ENCODE results near the gene FBXO34.
"Not testable (repeated sequence)": the region's sequence is repeated elsewhere in the genome, so short reads cannot be mapped to it uniquely, and the experiment has no call there.

Gene FBXO34

GRCh38 chr14:55344582-55345163 is 73.5 kb downstream of the FBXO34 start:
- DNase-seq (ENCODE audit: low read depth, low spot score): not testable (repeated sequence)

- no peak for DNase-seq (ENCODE audit: low read depth, low spot score)
Measured at GRCh38 chr14:55347040-55347439, 75.8 kb downstream of the FBXO34 start.

DNA sequence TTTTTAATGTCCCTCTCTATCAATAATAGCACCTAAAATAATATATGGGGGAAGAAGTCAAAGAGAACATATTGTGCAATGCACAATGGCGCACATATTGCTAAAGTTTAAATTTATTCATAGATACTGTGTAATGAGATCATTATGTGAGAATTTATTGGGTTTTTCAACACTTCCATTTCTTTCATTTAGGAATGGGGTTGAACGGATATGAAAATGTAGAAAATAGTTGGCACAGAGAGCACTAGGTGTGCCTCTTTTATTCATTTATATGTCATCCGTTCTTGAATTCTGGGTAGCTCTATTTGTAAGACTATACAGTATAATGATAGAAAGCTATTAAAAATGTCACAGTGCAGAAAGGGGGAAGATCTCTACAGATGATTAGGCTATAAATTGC is 76.5 kb downstream of the FBXO34 start:
- no peak for DNase-seq (ENCODE audit: low read depth, low spot score)

GRCh38 chr14:55348766-55349453 is 77.7 kb downstream of the FBXO34 start:
- DNase-seq (ENCODE audit: low read depth, low spot score): no peak

GRCh38 chr14:55349565-55349964 is 78.3 kb downstream of the FBXO34 start:
- DNase-seq (ENCODE audit: low read depth, low spot score): no peak

GRCh38 chr14:55350461-55350860 is 79.2 kb downstream of the FBXO34 start:
- no peak for DNase-seq (ENCODE audit: low read depth, low spot score)

DNA sequence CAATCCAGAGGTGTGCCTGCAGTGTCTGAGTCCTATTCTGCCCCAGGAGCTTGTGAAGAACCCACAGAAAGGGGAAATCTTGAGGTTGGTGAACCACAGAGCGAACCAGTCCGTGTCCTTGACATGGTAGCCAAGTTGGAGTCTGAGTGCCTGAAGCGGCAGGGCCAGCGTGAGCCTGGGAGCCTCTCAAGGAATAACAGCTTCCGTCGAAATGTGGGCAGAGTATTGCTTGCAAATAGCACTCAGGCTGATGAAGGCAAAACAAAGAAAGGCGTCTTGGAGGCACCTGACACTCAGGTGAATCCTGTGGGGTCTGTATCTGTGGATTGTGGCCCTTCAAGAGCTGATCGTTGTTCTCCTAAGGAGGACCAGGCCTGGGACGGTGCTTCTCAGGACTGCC is 79.9 kb downstream of the FBXO34 start:
- no peak for DNase-seq (ENCODE audit: low read depth, low spot score)

DNA sequence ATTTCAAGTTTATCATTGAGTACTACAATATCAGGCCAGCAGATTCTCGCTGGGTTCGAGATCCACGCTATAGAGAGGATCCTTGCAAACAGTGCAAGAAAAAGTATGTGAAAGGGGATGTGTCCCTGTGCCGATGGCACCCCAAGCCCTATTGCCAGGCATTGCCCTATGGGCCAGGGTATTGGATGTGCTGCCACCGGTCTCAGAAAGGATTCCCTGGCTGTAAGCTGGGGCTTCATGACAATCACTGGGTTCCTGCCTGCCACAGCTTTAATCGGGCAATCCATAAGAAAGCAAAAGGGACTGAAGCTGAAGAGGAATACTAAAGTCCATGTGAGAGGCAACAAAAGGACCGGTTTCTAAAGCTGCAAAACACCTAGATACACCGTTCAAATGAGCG is 81.0 kb downstream of the FBXO34 start:
- DNase-seq (ENCODE audit: low read depth, low spot score): no peak

- DNase-seq (ENCODE audit: low read depth, low spot score): no peak
Measured at GRCh38 chr14:55353686-55354467, 82.7 kb downstream of the FBXO34 start.

- DNase-seq (ENCODE audit: low read depth, low spot score): no peak
Measured at GRCh38 chr14:55354500-55354899, 83.3 kb downstream of the FBXO34 start.

DNA sequence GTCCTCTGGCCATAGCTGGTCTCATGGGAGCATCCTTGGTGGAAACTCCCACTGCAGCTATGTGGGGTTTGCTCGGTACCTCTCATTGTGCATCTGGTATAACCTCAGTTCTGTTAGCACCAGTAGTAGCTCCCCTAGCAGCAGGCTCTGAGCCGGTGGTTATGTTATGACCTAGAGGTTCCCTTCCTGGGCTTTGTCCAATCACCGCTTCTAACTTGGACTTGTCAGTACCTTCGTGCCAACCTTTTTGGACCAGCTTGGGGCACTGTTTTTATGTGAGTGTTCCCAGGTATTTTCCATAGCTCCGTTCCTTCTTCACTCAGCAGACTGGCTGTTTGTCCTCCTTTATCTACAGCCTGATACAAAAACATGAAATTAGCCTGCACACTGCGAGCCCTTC is 84.7 kb downstream of the FBXO34 start:
- DNase-seq (ENCODE audit: low read depth, low spot score): no peak

- DNase-seq (ENCODE audit: low read depth, low spot score): no peak
Measured at GRCh38 chr14:55356913-55357312, 85.7 kb downstream of the FBXO34 start.

DNA sequence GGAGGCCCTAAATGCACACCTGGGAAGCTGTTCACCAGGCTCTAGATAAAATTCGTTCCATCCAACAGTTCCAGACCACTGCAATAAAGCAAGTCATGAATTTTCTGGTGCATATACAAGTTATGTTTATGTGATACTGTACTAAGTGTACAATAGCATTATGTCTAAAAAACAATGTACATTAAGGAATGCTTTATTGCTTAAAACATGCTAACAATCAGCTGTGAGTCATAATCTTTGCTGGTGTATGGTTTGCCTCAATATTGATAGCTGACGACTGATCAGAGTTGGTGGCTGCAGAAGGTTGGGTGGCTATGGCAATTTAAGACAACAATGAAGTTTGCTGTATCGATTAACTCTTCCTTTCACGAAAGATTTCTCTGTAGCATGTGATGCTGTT is 88.1 kb downstream of the FBXO34 start:
- no peak for DNase-seq (ENCODE audit: low read depth, low spot score)

GRCh38 chr14:55361190-55361589 is 90.0 kb downstream of the FBXO34 start:
- DNase-seq (ENCODE audit: low read depth, low spot score): no peak

DNA sequence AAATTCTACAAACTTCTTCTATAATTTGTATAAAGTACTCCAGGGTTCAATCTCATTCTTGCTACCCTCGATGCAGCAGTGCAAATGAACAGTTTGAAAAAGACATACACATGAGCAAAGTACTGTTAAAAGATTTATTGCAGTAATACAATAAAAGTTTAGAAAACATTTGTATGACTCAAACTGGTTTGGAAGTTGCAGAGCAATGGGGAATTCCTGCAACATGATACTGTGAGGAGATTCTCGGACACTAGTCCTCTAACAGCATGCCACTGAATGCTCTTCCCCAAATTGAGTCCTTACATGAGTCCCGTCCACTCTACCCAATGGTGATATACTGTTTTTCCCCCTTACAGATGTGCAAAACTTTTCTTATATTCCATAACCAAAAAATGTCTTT is 95.0 kb downstream of the FBXO34 start:
- DNase-seq (ENCODE audit: low read depth, low spot score): no peak

GRCh38 chr14:55370883-55371455 is 99.7 kb downstream of the FBXO34 start:
- DNase-seq (ENCODE audit: low read depth, low spot score): no peak

DNA sequence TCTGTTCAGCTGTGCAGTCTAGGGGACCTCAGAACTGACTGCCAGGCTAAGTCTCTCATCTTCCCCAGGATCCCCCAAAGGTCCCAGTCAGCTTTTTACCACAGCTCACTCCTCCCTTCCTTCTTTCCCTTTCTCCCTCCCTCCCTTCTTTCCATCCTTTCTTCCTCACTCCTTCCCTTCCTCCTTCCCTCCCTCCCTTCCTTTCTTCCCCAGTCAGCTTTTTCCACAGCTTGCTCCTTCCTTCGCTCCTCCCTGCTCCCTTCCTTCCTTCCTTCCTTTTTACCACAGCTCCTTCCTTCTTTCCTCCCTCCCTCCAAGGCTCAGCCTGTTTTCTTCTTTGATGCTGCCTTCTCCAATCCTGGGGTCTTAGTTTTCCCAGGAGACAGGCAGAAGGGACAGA is 101.2 kb downstream of the FBXO34 start:
- no peak for DNase-seq (ENCODE audit: low read depth, low spot score)

DNA sequence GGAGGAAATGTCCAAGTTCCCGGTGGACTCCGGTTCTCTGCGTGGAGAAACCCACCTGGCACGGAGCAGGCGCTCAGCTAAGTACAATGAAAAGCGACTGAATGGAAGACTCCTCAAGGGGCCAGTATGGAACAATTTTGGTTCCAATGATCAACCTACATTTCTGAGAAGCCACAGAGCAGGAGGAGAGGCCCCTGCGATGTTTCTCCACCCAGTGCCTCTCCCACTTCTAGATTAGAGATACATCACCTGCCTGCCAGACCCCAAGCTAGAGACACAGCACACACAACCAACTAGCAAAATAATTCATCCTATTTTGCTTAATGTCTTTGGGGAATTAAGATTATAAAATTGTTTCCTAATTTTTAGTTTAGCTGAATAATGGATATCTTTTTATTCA is 101.6 kb downstream of the FBXO34 start:
- DNase-seq (ENCODE audit: low read depth, low spot score): no peak

DNA sequence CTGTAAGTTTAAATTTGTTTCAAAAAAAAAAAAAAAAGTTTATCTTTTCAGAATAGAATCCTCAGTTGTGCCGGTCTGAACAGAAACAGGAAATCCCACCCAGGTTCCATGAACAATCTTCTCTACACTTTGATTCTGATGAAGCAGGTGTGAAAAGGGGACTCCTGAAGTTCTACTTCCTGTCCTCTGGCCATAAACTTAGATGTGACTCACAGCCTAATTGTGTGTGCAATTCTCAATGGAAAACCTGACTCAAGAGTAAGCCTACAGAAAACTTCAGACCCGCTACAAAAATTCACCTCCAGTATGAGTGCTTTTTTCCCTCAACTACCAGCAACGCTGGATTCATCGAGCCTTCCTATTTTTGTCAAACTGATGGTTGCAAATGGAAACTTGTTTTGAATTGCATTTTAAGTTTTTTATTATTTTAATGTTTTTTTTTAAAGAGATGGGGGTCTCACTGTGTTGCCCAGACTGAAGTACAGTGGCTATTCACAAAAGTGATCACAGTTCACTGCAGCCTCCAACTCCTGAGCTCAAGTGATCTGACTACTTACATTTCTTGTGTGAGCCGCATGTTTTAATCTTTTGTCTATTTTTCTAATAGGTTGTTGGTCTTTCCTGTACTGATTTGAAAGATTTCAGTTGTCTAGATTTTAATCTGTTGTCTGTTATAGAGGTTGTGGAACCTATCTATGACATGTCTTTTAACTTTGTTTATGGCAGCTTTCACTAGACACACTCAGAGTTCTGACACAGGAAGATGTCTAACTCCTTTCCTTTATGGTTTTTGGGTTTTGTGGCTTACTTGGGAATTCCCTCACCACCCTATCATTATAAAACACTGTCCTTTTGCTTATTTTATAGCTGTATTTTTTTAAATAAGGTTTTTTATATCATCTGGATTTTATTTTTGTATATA is 102.8 kb downstream of the FBXO34 start:
- no peak for DNase-seq (ENCODE audit: low read depth, low spot score)

- DNase-seq (ENCODE audit: low read depth, low spot score): no peak
Measured at GRCh38 chr14:55374771-55375170, 103.5 kb downstream of the FBXO34 start.

DNA sequence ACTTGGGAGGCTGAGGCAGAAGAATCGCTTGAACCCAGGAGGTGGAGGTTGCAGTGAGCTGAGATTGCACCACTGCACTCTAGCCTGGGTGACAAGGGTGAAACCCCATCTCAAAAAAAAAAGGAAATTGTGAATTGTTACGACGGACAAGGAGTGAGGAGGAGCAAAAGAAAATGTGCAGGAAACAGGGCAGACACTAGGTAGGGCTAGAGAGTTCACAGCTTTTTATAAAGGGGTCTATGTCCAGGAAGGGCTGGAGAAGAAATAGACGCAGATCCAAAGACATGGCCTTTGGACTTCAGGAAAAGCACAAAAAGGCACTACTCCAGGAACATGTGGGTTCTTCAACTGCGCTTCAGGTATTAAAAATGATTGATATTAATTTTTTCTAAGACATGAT is 106.0 kb downstream of the FBXO34 start:
- DNase-seq (ENCODE audit: low read depth, low spot score): no peak

- no peak for DNase-seq (ENCODE audit: low read depth, low spot score)
Measured at GRCh38 chr14:55381040-55381439, 109.8 kb downstream of the FBXO34 start.
